ENCODE data around the gene TXNDC8. TPM values are rescaled to one million over a fixed set of nuclear protein-coding genes. Genes with fewer than 3 reads are reported as not detected.

Gene TXNDC8
- polyA plus RNA-seq, 3 donors: not detected

- peak within 1 kb of the TSS; percentile 78 for H2AFZ ChIP-seq (ENCODE audit: insufficient read depth, low read depth, low read length, poor library complexity, severe bottlenecking)
- peak within 1 kb of the TSS; percentile 85 for H3K9ac ChIP-seq (ENCODE audit: insufficient read depth, low read length, poor library complexity, severe bottlenecking)
- H3K9me3 ChIP-seq (replicated peaks in 1 of 2; ENCODE audit: control insufficient read depth in 1 of 2, insufficient read depth in 1 of 2, low read length in 2 of 2): no peaks in the 10 kb centered on the region
- Mint-ChIP-seq H3K27ac (peak within 1 kb of the TSS; percentile 97 to 100 (median 98)), H3K4me3 (peak within 1 kb of the TSS; percentile 96 to 97), H3K9me3 (peaks cover 0 to 2% (median 0%) of the 10 kb centered on the region in 7 donors), H3K27me3 (ENCODE audit: low read depth in 3 of 3) (peaks cover 0 to 5% (median 2%) of the 10 kb centered on the region in 3 donors), H3K36me3 (no peaks in the 10 kb centered on the region), H3K4me1 (peaks cover 56% of the 10 kb centered on the region)
- TF ChIP-seq CTCF (IDR thresholded peaks at IDR 0.05): no peak
- intact Hi-C loops (cut with micrococcal nuclease): loop anchor here in 1 of 2 donors (10.0 kb wide), 2 partner anchors 78 to 192 kb away; partner anchors contain the start of gene TXNDC8
- H3K4me2 ChIP-seq (replicated peaks; ENCODE audit: extremely low read depth, low read length, poor library complexity, severe bottlenecking): peak within 1 kb of the TSS; percentile 77
- WGBS (ENCODE audit: insufficient coverage): under 1% methylated on average over 65 of the region's 65 CpGs
- H3K36me3 ChIP-seq (replicated peaks in 1 of 2; ENCODE audit: control insufficient read depth in 1 of 2, insufficient read depth in 2 of 2, low read length in 2 of 2): no peaks in the 10 kb centered on the region
- peak within 1 kb of the TSS; percentile 86 to 96 for H3K27ac ChIP-seq (ENCODE audit: low read depth in 1 of 2, low read length in 2 of 2)
- peaks cover 36 to 40% of the 10 kb centered on the region in 2 donors for H3K4me1 ChIP-seq (ENCODE audit: control insufficient read depth in 1 of 2, insufficient read depth in 2 of 2, low read length in 2 of 2)
- peaks cover 27% of the 10 kb centered on the region for H4K20me1 ChIP-seq (ENCODE audit: insufficient read depth, low read length)
- no peaks in the 10 kb centered on the region for H3K27me3 ChIP-seq (ENCODE audit: control insufficient read depth in 2 of 2, insufficient read depth in 2 of 2, low read length in 2 of 2)
- peak within 1 kb of the TSS; percentile 64 to 88 (median 76) for H3K4me3 ChIP-seq (replicated peaks in 1 of 3; ENCODE audit: low read depth in 2 of 3, low read length in 3 of 3)
- H3K79me2 ChIP-seq (ENCODE audit: insufficient read depth, low read length): peaks cover 48% of the 10 kb centered on the region
- DNase-seq: peak; percentile 90 to 96 (median 94)
Observed at GRCh38 chr9:110256380-110257096, 81.1 kb downstream of the TXNDC8 start, which contains the start of gene TXN. Gene TXN, minus strand, starts transcription at chr9:110256507. Its CDS starts 72 bp downstream, at chr9:110256435.

DNA sequence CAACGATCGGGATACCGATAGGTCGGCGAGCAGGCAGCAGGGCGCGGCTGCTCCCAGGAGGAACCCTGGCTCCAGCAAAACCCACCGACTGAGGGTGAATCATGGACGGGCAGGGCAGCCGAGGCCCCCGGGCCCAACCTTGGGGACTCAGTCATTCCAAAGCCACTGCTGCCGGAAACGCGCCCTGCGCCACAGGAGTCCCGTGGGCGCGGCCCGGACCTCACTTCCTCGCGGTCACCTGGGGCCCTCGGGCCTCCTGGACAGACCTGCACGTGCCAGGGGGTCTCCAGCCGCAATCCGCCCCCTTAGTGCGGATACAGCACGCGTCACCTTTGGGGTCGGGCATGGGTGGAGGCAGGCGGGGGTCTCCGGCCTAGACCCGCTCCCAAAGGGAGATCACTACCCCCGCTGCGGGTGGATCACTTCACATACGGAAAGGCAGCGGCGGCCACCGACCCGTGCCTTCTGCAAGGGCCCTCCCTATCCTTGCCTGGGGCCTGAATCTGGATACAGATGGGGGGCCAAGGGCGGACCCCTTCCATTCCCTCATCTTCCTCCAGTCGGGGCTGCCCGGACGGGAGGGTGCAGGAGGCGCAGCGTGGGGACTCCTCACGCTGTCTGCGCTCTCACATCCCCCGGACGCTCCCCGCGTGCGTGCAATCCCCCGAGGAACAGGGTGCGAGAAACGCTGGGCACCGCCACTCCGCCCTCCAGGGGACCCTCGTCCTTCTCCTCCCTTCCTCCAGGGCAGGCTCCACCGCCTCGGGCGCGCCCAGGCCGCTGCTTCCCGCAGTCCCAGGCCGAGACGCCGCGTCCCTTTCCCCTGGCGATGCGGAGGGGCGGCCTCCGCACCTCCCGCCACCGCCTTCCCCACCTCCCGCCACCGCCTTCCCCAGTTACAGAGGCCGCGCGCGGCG is 81.9 kb downstream of the TXNDC8 start:
- Histone ChIP-seq H3K79me2 (ENCODE audit: insufficient read depth, low read length) (peaks cover 54% of the 10 kb centered on the region), H2AFZ (ENCODE audit: insufficient read depth, low read depth, low read length, poor library complexity, severe bottlenecking) (peak overlapping the region; percentile 78), H3K4me1 (ENCODE audit: control insufficient read depth in 1 of 2, insufficient read depth in 2 of 2, low read length in 2 of 2) (peaks cover 36 to 40% of the 10 kb centered on the region in 2 donors), H3K4me3 (replicated peaks in 1 of 3; ENCODE audit: low read depth in 2 of 3, low read length in 3 of 3) (peak overlapping the region; percentile 64 to 88 (median 76)), H3K9ac (ENCODE audit: insufficient read depth, low read length, poor library complexity, severe bottlenecking) (peak overlapping the region; percentile 85), H4K20me1 (ENCODE audit: insufficient read depth, low read length) (peaks cover 33% of the 10 kb centered on the region), H3K4me2 (replicated peaks; ENCODE audit: extremely low read depth, low read length, poor library complexity, severe bottlenecking) (peak overlapping the region; percentile 77), H3K9me3 (replicated peaks in 1 of 2; ENCODE audit: control insufficient read depth in 1 of 2, insufficient read depth in 1 of 2, low read length in 2 of 2) (no peaks in the 10 kb centered on the region), H3K36me3 (replicated peaks in 1 of 2; ENCODE audit: control insufficient read depth in 1 of 2, insufficient read depth in 2 of 2, low read length in 2 of 2) (peaks cover 0 to 2% of the 10 kb centered on the region in 2 donors), H3K27me3 (ENCODE audit: control insufficient read depth in 2 of 2, insufficient read depth in 2 of 2, low read length in 2 of 2) (no peaks in the 10 kb centered on the region), H3K27ac (ENCODE audit: low read depth in 1 of 2, low read length in 2 of 2) (peak overlapping the region; percentile 86 to 96)
- Mint-ChIP-seq H3K4me1 (peaks cover 54% of the 10 kb centered on the region), H3K27ac (peak overlapping the region; percentile 92 to 97 (median 97)), H3K36me3 (peaks cover 2 to 6% of the 10 kb centered on the region in 2 donors), H3K27me3 (ENCODE audit: low read depth in 3 of 3) (peaks cover 0 to 2% (median 2%) of the 10 kb centered on the region in 3 donors), H3K4me3 (peak overlapping the region; percentile 96 to 97), H3K9me3 (peaks cover 0 to 2% (median 0%) of the 10 kb centered on the region in 7 donors)
- WGBS (ENCODE audit: insufficient coverage): under 1% methylated on average over 80 of the region's 81 CpGs
- DNase-seq: peak; percentile 26 to 73 (median 60)
- intact Hi-C loops (cut with micrococcal nuclease): loop anchor here in 1 of 2 donors (10.0 kb wide), 2 partner anchors 79 to 191 kb away; partner anchors contain the start of gene TXNDC8
- no peak for TF ChIP-seq CTCF (IDR thresholded peaks at IDR 0.05)

All from CD14-positive monocyte (primary cell).